DND-41 (cell line): Measurements from ENCODE around the gene SMG6.

ENCODE experiments used
- EZH2 ChIP-seq: IDR thresholded peaks from 3 replicates; pipeline ENCODE4 v1.6.1; 2012; ENCODE audit warnings: borderline replicate concordance, low read depth, mild to moderate bottlenecking, moderate library complexity, low read length, inconsistent platforms; ENCODE audit not compliant: severe bottlenecking
- TF ChIP-seq, protein P1 (sequence below): IDR thresholded peaks from 2 replicates; pipeline ENCODE4 v1.5.1; 2012; ENCODE audit warnings: borderline replicate concordance, low read length, moderate library complexity, mild to moderate bottlenecking; ENCODE audit not compliant: poor library complexity, severe bottlenecking; ENCODE audit errors: extremely low read depth

DNA sequence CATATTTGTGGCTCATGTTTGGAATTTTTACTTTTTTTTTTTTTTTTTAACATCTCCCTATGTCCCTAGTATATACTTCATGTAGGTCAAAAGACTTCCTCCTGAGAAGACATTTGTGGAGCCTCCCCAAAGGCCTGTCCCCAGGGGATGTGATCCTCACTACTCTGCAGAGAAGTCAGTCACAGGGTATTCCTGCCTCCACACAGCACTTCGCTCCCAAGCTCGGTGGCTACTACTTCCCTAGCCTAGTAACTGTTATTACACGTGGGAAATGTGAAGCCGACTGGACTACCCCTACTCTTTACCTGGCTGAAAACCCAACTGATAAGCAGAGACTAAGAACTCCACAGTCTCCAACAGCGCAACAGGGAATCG, 131.9 kb downstream of the SMG6 start:
- TF ChIP-seq, protein P1, sequence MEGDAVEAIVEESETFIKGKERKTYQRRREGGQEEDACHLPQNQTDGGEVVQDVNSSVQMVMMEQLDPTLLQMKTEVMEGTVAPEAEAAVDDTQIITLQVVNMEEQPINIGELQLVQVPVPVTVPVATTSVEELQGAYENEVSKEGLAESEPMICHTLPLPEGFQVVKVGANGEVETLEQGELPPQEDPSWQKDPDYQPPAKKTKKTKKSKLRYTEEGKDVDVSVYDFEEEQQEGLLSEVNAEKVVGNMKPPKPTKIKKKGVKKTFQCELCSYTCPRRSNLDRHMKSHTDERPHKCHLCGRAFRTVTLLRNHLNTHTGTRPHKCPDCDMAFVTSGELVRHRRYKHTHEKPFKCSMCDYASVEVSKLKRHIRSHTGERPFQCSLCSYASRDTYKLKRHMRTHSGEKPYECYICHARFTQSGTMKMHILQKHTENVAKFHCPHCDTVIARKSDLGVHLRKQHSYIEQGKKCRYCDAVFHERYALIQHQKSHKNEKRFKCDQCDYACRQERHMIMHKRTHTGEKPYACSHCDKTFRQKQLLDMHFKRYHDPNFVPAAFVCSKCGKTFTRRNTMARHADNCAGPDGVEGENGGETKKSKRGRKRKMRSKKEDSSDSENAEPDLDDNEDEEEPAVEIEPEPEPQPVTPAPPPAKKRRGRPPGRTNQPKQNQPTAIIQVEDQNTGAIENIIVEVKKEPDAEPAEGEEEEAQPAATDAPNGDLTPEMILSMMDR: no peak
- no peak for TF ChIP-seq EZH2
